T-helper 1 cell treated with Interleukin-12 subunit alpha and Interleukin-12 subunit beta and Interleukin-4 antibody, amounts not matched to agents 30 ng/mL and 1 ng/mL, for 36 hours (primary cell): Measurements from ENCODE around the gene GPC1. TPM values are rescaled to one million over a fixed set of nuclear protein-coding genes. Genes with fewer than 3 reads are reported as not detected.

Experiments
- intact Hi-C: fragments of 100-400 bp; cut with micrococcal nuclease; formaldehyde crosslinking; loops from one replicate; pipeline ENCODE4 v1.15.1; 2024
- total RNA-seq: library from RNA; stranded (reverse); gene quantifications from 2 replicates; pipeline ENCODE4 v1.2.3, GENCODE V29; 2022

GPC1 gene
- total RNA-seq, 1 donor from 2014 or later, result 5.4 TPM

DNA sequence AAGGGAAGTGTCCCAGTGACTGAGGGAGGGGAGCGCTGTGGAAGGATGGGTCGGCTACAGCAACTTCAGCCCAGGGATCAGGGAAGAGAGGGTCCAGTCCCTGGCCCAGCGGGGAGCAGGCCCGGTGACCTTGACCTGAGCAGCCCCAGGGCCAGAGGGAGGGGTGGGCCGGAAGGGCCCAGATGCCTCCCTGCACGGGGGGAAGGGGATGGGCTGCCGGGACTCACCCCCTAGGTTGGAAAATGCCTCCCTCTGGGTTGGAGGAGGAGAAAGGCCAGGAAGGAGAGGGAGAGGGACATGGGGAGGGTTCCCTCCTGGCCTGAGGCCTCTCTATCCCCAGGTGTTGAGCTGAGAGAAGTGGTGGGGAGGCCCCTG is 19.8 kb downstream of the GPC1 start:
- intact Hi-C loops, result no loop called here

DNA sequence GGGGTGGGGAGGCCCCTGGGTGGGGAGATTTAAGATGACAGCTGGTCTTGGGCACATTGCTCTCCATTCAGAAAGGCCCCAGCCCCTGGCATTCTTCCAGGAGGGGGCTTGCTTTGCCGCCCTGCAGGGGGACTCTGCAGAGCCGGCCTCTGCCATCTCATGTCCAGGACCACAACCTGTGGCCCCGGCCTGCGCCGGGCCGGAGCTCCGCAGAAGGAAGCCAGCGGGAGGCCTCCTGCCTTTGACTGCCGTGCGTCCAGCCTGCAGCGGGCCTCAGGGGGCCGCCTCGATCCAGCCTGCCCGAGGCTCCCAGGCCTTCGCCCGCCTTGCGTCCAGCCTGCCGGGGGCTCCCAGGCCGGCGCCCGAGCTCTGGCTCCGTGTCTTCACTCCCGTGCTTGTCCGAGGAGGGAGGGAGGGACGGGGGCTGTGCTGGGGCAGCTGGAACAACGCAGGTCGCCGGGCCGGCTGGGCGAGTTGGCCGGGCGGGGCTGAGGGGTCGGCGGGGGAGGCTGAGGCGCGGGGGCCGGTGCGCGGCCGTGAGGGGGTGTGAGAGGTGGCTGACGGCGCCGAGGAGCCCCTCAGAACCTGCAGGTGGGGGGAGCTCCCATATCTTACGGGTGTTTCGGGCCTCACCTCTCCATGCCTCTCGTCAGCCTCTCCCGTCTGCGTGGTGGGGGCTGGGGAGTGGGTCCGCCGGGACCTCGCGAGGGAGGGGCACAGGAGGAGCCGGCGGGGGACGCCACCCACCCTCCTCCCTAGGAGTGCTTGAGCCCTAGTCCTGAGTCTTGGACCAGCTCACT is 20.4 kb downstream of the GPC1 start:
- intact Hi-C loops, result no loop called here

DNA sequence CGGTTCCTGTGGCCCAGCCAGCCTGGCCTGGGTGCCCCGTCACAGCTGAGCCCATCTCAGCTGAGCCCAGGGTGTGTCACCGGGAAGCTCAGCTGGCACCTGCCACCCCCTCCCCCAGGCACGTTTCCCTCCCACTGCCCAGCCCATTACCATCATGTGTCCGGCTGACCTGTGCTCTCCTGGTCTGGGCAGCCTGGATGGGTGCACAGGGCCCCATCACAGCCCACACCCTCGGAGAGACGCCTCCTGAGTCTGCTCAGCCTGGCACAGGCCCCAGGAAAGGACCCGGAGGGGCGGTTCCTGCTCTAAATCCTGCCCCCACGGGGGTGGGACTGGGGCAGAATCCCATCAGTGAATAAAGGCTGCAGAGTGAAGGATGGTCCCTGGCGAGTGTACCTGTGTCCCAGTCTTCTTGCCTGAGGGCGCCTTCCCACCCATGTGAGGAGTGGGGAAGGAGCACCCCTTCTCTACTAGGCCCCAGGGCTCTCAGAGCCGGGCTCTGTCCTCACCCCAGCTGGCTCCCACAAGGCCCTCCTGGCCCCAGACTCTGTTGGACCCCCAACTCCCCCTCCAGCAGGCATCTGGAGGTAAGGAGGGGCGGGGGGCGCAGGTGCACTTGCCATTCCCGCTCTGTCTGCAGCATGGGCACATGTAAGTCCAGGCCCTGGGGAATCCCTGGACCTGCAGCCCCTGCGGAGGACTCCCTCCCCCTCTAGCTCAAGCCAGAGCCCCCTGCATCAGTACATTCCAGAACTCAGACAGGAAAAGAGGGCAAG is 21.2 kb downstream of the GPC1 start:
- intact Hi-C loops, result no loop called here

GRCh38 chr2:240457223-240458043 is 22.0 kb downstream of the GPC1 start:
- intact Hi-C loops, result no loop called here

DNA sequence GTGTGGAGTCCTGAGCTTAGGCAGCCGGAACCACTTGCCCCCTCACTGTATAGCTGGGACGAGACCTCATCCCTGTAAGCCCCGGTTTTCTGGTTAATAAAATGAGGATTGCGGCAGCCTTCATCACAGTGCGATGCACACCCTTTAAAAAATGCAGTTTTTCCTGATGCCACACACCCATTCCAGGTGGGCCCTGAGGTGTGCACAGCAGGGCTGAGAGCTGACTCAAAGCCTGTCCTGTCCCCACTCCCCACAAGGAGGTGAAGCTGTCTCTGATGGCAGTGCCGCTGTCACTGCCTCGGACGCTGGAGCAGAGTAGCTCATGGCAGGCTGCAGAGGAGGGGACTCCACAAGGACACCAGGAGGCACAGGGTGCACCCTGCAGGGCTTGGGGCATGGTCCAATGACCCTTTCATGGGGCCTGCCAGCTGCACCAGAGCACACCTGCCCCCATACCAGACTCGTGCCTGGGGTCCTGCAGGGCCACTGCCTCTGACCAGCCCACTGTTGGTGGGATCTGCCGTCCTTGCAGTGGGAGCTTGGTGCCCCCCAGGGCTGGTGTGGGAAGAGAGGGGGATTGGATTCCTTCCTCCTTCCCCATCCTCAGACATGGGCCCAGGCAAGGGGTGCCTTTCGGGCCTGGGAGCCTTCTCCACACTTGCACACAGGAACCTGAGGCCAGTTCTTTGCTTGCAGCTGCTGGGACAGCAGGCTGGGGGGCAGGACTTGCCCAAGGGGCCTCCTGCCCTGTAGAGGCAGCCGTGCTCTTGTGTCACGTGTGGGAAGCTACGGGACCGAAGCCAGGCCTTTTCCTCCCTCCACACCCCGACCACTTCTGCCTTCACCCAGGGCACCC is 22.8 kb downstream of the GPC1 start:
- intact Hi-C loops, result no loop called here

- intact Hi-C loops, result no loop called here
These were observed 23.5 kb downstream of the GPC1 start for GRCh38 chr2:240458900-240459391.

GRCh38 chr2:240459401-240460252 is 24.2 kb downstream of the GPC1 start:
- intact Hi-C loops, result loop anchor here (5.0 kb wide), 1 partner anchor 353 kb away; no protein-coding TSS in a partner anchor

DNA sequence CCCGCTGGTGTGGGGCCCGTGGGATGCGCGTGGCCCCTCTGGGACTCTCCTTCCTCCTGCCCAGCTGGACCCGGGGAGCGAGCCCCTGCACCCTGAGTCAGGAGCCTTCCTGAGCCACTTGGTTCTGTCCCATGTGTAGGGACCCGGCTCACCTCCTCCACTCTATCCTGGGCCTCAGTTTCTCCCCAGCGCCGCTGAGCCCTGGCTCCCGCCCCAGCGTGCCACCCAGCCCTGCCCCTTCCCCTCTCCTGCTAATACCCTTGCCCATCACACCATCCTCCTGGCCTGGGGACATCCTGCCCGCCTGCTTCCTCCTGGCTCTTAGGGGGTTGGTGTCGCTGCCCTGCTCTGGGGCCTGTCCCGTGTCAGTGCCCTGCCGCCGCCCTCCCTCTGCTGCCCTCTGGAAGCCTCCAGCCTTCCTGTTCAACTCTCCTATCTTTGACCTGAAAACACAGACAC is 24.8 kb downstream of the GPC1 start:
- intact Hi-C loops, result loop anchor here (5.0 kb wide), 1 partner anchor 352 kb away; no protein-coding TSS in a partner anchor

DNA sequence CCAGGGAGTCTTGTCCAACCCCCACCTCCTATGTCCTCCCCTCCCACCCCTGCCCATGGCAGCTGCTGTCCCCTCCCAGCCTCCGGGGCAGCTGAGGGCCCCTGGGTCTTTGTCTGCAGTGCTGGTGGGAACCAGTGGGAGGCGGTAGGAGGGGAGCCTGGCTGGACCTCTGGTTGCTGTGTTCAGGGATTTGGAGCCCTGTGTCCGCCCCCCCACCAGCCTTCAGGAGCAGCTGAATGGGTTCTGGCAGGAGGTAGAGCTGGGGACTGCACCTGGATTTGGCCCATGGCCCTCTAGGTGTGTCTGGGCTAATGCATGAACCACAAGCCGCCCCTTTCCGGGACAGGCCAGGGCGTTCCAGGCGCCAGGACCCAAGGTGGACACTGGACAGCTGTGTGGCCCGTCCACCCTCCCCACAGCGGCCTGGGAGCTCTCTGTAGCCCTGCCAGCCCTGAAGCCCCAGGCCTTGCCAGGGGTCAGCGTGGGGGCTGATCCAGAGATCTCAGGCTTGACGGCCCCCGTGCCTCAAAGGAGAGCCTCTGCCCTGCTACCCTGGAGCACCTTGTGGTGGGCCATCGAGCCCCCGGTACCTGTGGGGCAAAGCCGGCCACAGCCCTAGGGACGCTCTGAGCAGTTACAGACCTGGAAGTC is 25.4 kb downstream of the GPC1 start:
- intact Hi-C loops, result loop anchor here (5.0 kb wide), 1 partner anchor 351 kb away; no protein-coding TSS in a partner anchor

DNA sequence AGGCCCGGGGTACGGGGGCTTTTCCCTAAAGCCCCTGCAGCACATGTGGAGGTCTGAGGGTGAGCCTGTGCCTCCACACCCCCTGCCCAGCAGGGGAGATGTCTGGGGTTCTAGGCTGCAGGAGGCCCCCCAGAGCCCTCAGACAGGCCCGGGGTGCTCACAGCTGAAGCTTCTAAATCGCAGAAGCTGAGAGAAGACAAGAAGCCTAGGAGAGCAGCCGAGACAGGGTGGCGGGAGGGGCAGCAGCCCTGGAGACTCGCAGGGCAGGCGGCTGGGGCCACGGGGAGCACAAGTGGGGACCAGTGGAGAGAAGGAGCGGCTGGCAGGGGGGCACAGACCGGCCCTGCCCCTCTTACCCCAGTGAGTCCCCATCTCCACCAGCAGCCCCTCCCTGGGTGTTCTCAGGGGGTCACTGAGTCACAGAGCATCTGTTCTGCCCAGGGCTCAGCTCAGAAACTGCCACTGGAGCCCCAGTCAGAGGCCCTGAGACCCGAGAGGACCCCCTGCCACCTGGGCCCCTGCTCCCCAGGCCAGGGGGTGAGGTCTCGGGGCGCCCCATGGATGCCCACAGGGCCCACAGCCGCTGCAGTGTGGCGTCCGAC is 26.1 kb downstream of the GPC1 start:
- intact Hi-C loops, result loop anchor here (5.0 kb wide), 1 partner anchor 351 kb away; no protein-coding TSS in a partner anchor

DNA sequence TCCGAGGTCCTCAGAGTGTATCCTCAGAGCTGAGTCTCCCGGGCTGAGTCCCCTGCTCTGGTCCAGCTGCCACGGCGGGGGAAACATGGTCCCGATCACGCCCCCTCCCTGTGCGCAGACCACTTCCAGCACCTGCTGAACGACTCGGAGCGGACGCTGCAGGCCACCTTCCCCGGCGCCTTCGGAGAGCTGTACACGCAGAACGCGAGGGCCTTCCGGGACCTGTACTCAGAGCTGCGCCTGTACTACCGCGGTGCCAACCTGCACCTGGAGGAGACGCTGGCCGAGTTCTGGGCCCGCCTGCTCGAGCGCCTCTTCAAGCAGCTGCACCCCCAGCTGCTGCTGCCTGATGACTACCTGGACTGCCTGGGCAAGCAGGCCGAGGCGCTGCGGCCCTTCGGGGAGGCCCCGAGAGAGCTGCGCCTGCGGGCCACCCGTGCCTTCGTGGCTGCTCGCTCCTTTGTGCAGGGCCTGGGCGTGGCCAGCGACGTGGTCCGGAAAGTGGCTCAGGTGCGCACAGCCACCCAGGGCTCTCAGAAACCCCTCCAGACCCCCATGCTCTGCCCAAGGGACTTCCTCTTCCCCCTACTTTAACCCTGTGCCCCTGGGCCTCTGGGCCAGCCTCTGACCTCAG is 26.7 kb downstream of the GPC1 start:
- intact Hi-C loops, result loop anchor here (5.0 kb wide), 1 partner anchor 350 kb away; no protein-coding TSS in a partner anchor

DNA sequence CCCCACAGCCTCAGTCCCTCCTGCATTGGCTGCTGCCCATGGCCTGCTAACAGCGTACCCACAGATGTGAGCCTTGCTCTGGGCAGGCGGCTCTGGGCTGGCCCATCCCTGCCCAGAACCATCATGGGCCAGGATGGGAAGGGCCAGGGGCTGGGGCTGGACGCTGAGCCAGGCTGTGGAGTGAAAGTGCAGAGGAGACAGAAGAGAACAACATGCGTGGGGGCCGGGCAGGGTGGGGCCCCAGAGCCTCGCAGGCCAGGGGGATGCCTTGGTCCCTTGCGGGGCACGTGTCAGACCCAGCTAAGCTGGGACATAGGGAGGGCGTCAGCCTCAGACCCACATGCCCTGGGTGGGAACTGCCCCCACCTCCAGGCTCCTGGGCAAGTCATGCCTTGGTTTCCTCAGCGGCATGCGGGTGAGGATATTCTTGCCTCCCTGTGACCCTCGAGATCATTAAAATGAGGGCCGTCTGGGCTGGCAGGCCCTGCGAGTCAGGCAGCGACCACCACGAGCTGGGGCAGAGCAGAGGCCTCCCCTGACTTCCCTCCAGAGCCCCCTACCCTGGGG is 27.3 kb downstream of the GPC1 start:
- intact Hi-C loops, result loop anchor here (5.0 kb wide), 1 partner anchor 350 kb away; no protein-coding TSS in a partner anchor

DNA sequence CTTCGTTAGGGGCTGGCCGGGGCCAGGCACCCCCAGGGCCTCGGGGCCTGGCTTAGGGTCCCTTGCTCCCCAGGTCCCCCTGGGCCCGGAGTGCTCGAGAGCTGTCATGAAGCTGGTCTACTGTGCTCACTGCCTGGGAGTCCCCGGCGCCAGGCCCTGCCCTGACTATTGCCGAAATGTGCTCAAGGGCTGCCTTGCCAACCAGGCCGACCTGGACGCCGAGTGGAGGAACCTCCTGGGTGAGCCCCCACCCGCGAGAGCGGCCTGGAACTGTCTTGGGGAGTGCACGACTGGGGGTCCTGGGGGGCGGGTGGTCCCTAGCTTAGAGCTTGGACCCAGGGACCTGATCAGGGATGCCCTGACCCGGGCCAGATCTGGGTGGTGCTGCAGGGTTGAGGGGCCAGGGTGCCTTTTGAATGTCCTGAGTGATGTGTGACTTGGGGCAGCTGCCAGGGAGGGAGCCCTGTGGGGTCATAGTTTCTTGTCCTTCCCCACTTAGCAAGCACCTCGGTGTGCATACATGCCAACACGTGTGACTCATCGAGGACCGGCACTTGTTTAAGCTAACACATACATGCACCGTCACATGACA is 27.9 kb downstream of the GPC1 start:
- intact Hi-C loops, result loop anchor here (5.0 kb wide), 1 partner anchor 349 kb away; no protein-coding TSS in a partner anchor

DNA sequence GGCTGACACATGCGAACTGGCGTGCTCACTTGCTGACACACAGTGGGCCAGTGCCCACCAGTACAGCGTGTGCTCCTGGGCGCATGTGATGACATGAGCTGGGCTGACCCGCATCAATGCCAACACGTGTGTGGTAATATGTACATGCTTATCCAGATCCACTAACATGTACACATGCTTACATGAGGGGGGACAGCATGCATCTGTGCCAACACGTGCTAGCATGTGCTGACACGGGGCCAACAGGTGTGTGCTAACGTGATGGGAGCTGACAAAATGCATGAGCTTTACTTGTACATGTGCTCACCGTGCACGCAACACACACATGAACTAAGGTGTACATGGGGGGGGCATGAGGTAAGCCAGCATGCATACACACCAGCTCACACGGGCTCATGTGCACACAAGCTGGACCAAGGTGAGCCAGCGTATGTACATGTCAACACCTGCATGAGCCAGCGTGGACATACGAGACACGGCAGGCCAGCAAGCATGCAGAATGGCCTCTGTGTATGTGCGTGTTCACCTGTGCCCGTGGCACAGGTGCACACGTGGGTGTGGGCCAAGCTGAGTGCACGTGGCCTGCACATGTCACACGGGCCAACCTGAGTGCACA is 28.5 kb downstream of the GPC1 start:
- intact Hi-C loops, result loop anchor here (5.0 kb wide), 1 partner anchor 348 kb away; no protein-coding TSS in a partner anchor

GRCh38 chr2:240464514-240465241 is 29.2 kb downstream of the GPC1 start:
- intact Hi-C loops, result loop anchor here (5.0 kb wide), 1 partner anchor 348 kb away; no protein-coding TSS in a partner anchor
